ENCODE data around the gene TEDC1.

TEDC1 gene

DNA sequence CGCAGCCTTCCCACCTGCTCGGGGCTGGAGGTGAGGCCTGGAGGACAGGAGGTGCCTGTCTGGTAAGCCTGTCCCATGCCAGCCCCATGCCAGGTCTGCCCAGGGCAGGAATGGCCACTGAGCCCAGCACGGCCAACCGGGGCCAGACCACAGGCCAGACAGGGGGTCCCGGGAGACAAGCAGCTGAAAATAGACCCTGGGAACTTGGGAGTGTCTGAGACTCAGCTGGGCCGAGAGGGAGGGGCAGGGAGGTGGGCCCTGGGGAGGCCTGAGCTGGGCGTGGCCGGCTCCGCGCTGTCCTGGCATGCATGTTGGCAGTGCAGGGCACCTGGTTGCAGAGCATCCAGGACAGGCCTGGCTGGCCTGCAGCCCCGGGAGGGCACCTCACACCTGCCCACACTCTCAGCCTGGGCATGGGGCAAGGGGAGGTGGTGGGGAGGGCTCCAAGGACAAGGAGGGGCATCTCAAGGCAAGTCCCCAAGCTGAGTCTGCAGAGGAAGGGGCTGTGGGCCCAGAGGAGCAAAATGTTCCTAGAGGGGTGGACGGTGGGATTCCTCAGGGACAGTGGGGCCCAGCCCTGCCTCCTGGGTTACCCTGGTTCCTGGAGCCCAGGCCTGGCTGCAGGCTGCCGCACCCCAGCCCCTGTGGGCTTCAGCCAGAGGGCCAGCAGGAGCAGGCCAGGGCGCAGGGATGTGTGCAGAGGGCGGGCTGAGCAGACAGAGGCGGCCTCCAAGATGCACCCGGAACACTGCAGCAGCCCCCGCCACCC is 7.6 kb upstream of the TEDC1 start:
- no peaks in the 10 kb centered on the region for H3K36me3 ChIP-seq (replicated peaks; ENCODE audit: insufficient read depth, low read length)
- no peaks in the 10 kb centered on the region for H3K9me2 ChIP-seq (replicated peaks; ENCODE audit: insufficient read depth, low read length)
- H4K20me1 ChIP-seq (ENCODE audit: insufficient read depth, low read length): no peaks in the 10 kb centered on the region
- no peak for DNase-seq
- H3K27me3 ChIP-seq (replicated peaks; ENCODE audit: insufficient read depth, low read length): peaks cover 21% of the 10 kb centered on the region; the same call in 1 of the 2 replicates
- H3K79me2 ChIP-seq (ENCODE audit: low read length): peaks cover 7% of the 10 kb centered on the region
- H2AFZ ChIP-seq (ENCODE audit: low read length): no peak overlapping the region
- H3K9me3 ChIP-seq (replicated peaks; ENCODE audit: insufficient read depth, low read length): no peaks in the 10 kb centered on the region
- TF ChIP-seq EZH2phosphoT487 (IDR thresholded peaks at IDR 0.05; ENCODE audit: low read length) (no peak), EZH2 (optimal IDR thresholded peaks at IDR 0.05; ENCODE audit: low read depth, low read length) (no peak)
- TF ChIP-seq, protein P1, sequence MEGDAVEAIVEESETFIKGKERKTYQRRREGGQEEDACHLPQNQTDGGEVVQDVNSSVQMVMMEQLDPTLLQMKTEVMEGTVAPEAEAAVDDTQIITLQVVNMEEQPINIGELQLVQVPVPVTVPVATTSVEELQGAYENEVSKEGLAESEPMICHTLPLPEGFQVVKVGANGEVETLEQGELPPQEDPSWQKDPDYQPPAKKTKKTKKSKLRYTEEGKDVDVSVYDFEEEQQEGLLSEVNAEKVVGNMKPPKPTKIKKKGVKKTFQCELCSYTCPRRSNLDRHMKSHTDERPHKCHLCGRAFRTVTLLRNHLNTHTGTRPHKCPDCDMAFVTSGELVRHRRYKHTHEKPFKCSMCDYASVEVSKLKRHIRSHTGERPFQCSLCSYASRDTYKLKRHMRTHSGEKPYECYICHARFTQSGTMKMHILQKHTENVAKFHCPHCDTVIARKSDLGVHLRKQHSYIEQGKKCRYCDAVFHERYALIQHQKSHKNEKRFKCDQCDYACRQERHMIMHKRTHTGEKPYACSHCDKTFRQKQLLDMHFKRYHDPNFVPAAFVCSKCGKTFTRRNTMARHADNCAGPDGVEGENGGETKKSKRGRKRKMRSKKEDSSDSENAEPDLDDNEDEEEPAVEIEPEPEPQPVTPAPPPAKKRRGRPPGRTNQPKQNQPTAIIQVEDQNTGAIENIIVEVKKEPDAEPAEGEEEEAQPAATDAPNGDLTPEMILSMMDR (IDR thresholded peaks at IDR 0.05; ENCODE audit: low read length): no peak
- no peak overlapping the region for H3K9ac ChIP-seq (ENCODE audit: low read length)
- no peak overlapping the region for H3K4me3 ChIP-seq (ENCODE audit: low read length)
- no peak overlapping the region for H3K4me2 ChIP-seq (ENCODE audit: low read depth, low read length)
- H3K4me1 ChIP-seq (ENCODE audit: low read length): peaks cover 8% of the 10 kb centered on the region; the same call in 1 of the 2 replicates
- no peaks in the 10 kb centered on the region for H3F3A ChIP-seq (ENCODE audit: insufficient read depth, low read length)
- no peak overlapping the region for H3K27ac ChIP-seq (ENCODE audit: low read length)

DNA sequence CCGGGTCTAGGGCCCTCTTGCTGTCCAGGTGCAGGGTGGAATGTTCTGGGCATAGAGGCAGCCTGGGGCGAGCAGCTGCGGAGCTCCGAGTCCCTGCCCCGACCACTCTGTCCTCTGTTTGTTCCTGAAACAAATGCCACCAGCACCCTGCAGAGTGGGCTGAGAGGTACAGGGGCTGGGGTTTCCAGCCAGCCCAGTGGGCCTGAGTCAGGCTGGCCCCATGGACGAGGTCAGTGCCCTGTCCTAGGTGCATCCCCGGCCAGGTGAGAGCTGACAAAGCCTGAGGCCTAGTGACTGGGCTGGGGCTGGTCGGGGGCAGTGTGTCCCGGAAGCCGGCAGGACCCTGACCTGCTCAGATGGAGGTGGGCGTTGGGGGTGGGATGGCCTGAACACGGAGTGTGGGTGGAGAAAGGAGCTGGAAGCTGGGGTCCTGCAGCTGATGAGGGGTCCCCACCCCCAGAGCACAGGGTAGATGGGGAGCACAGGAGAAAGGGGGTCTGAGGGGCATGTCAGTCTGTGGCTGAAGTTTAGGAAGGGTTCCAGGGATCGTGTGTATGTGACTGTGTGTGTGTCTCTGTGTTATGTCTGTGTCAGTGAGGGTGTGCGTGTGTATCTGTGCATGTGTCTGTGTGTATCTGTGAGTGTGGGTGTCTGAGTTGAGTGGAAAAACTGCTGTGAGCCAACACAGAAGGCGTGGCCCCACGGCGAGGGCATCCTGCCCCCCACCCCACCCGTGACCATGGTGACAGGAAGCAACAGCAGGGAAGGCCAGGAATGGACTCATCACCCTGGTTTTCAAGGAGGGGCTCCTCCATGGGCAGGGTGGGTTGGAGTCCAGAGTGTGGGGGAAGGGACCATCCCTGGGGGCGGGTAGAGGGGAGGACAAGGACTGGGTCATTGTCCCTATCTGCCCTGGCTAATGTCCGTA is 6.7 kb upstream of the TEDC1 start:
- Histone ChIP-seq H3K9me2 (replicated peaks; ENCODE audit: insufficient read depth, low read length) (no peaks in the 10 kb centered on the region), H3K27ac (ENCODE audit: low read length) (no peak overlapping the region), H3K9ac (ENCODE audit: low read length) (no peak overlapping the region), H3K27me3 (replicated peaks; ENCODE audit: insufficient read depth, low read length) (peaks cover 19% of the 10 kb centered on the region; the same call in 1 of the 2 replicates), H3K9me3 (replicated peaks; ENCODE audit: insufficient read depth, low read length) (no peaks in the 10 kb centered on the region), H3K4me2 (ENCODE audit: low read depth, low read length) (no peak overlapping the region), H2AFZ (ENCODE audit: low read length) (no peak overlapping the region), H3K79me2 (ENCODE audit: low read length) (peaks cover 16% of the 10 kb centered on the region), H3K36me3 (replicated peaks; ENCODE audit: insufficient read depth, low read length) (no peaks in the 10 kb centered on the region), H4K20me1 (ENCODE audit: insufficient read depth, low read length) (no peaks in the 10 kb centered on the region), H3F3A (ENCODE audit: insufficient read depth, low read length) (peaks cover 3% of the 10 kb centered on the region; the same call in 1 of the 2 replicates), H3K4me3 (ENCODE audit: low read length) (no peak overlapping the region), H3K4me1 (ENCODE audit: low read length) (peaks cover 16% of the 10 kb centered on the region; the same call in 1 of the 2 replicates)
- TF ChIP-seq EZH2 (optimal IDR thresholded peaks at IDR 0.05; ENCODE audit: low read depth, low read length) (no peak), EZH2phosphoT487 (IDR thresholded peaks at IDR 0.05; ENCODE audit: low read length) (no peak)
- TF ChIP-seq, protein P1 (IDR thresholded peaks at IDR 0.05; ENCODE audit: low read length): no peak
- no peak for DNase-seq

DNA sequence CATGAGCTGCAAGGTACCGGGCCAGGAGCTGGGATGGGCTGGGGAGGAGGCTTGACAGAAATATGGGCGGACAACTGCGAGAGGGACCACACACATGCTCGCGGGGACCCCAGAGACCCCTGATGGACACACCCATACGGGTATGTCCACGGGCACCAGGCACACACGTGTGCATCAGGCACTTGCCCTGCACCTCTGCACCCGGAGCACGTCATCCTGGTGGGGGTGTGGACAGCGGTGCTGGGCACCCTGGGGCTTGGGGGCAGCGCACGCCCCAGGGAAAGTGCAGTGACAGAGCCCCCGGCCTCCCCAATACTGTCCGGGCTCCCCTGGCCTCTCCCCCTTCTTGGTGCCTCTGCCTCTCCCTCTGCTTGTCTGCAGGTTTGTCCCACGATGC is 6.1 kb upstream of the TEDC1 start:
- Histone ChIP-seq H3K9ac (ENCODE audit: low read length) (no peak overlapping the region), H3K9me2 (replicated peaks; ENCODE audit: insufficient read depth, low read length) (no peaks in the 10 kb centered on the region), H3F3A (ENCODE audit: insufficient read depth, low read length) (peaks cover 8% of the 10 kb centered on the region; the same call in 1 of the 2 replicates), H3K4me3 (ENCODE audit: low read length) (no peak overlapping the region), H3K27me3 (replicated peaks; ENCODE audit: insufficient read depth, low read length) (peaks cover 12% of the 10 kb centered on the region; the same call in 1 of the 2 replicates), H3K9me3 (replicated peaks; ENCODE audit: insufficient read depth, low read length) (no peaks in the 10 kb centered on the region), H3K36me3 (replicated peaks; ENCODE audit: insufficient read depth, low read length) (no peaks in the 10 kb centered on the region), H3K27ac (ENCODE audit: low read length) (no peak overlapping the region), H2AFZ (ENCODE audit: low read length) (no peak overlapping the region), H3K4me2 (ENCODE audit: low read depth, low read length) (no peak overlapping the region), H4K20me1 (ENCODE audit: insufficient read depth, low read length) (no peaks in the 10 kb centered on the region), H3K4me1 (ENCODE audit: low read length) (peaks cover 17% of the 10 kb centered on the region; the same call in 1 of the 2 replicates), H3K79me2 (ENCODE audit: low read length) (peaks cover 16% of the 10 kb centered on the region)
- TF ChIP-seq EZH2phosphoT487 (IDR thresholded peaks at IDR 0.05; ENCODE audit: low read length) (no peak), EZH2 (optimal IDR thresholded peaks at IDR 0.05; ENCODE audit: low read depth, low read length) (no peak)
- TF ChIP-seq, protein P1 (IDR thresholded peaks at IDR 0.05; ENCODE audit: low read length): no peak
- DNase-seq: no peak
